ENCODE results near the gene TUT4.
"Not testable (repeated sequence)": the region's sequence is repeated elsewhere in the genome, so short reads cannot be mapped to it uniquely, and the experiment has no call there.

Gene TUT4

GRCh38 chr1:52552505-52553361 lies at the start of gene TUT4:
Gene TUT4, minus strand, starts transcription at chr1:52553092. Its CDS starts 26,812 bp downstream, at chr1:52526280.
- DNase-seq, result peak; percentile 75 to 76

DNA sequence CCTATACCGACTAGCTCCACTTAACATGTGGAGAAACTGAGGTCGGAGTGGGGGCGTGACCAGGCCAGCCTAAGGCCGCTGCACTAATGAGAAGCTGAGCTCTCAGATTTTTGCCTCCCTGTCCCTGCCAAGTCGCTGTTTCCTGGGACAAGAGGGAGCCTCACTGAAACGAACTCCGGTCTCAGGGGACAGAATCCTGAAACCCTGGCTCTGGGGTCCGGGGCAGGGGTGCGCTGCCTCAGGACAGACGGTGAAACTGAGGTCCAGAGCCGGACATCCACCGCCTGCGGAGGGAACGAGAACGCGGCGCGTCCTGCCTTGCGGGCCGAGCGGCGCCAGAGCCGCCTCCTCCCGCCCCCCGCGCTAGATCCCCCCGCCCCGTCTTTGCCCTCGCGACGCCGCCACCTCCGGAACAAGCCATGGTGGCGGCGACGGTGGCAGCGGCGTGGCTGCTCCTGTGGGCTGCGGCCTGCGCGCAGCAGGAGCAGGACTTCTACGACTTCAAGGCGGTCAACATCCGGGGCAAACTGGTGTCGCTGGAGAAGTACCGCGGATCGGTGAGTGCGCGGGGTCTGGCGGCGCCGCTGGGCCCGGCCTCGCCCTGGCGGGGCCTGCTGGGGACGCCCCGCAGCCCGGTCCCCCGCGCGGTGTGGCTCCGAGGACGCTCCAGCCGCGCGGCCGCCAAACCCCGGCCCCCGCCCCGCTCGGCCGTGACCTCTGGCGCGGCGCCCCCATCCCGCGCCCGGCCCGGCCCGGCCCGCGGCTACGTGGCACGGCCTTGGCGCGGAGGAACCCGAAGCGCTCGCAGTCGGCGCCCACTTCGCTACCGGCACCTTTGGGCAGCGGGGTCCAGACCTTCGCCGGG lies 49.3 kb upstream of the TUT4 start, which contains the start of gene GPX7:
Gene GPX7 (plus strand): TSS at position 381 of the 865 bp plus-strand sequence. CDS start 39 bp downstream, at position 420.
- DNase-seq, result peak; percentile 59 to 62

GRCh38 chr1:52601519-52601918 lies 48.6 kb upstream of the TUT4 start:
- no peak for DNase-seq

DNA sequence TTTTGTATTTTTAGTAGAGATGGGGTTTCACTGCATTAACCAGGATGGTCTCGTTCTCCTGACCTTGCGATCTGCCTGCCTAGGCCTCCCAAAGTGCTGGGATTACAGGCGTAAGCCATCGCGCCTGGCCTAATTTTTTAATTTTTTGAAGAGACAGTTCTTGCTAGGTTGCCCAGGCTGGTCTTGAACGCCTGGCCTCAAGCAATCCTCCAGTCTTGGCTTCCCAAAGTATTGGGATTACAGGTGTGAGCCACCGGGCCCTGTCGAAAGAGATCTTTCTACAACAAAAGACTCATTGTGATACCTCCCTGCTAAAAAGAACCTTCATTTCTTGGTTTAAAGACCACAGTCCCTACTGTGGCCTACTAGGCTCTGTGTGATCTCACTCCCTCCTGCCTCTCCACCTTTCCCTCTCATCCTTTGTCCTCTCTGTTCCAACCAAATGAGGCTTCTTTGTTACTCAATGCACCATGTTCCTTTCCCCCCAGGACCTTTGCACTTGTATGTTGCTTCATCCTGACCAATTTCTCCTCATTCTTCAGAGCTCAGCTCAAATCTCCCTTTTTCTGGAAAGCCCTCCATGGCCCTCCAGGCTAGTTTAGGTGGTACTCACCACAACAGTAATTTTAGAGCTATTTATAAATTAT lies 47.8 kb upstream of the TUT4 start:
- no peak for DNase-seq

DNA sequence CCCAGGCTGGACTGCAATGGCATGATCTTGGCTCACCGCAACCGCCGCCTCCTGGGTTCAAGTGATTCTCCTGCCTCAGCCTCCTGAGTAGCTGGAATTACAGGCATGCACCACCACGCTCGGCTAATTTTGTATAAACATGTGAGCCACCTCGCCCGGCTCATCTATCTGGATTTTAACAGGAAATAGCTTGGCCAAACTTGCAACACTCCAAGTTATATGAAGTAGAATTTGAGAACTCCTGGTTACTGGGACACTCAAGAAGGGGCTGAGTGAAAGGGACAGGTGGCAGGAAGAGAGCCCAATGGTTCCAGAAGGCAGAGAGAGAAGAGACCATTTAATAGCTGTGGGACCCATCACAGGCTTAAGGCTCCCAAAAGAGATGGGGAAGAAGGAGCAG lies 46.3 kb upstream of the TUT4 start:
- DNase-seq, result no peak

GRCh38 chr1:52598729-52599128 lies 45.8 kb upstream of the TUT4 start:
- no peak for DNase-seq

DNA sequence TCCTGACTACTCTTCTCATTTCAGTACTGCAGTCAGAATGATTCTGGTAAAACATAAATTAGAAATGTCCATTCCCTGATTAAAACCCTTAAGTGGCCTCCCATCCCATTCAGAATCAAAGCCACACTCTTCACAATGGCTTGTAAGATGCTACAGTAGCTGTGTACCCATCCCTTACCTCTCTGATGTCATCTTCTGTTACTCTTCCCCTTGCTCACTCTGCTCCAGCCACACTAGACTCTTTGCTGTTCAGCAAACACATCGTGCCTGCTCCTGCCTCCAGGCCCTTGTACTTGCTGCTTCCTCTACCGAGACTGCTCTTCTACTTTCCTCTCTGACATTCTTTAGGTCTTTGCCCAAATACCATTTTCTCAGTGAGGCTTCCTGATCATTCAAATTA lies 45.0 kb upstream of the TUT4 start:
- no peak for DNase-seq

- no peak for DNase-seq
Observed at GRCh38 chr1:52595061-52595460, 42.2 kb upstream of the TUT4 start.

DNA sequence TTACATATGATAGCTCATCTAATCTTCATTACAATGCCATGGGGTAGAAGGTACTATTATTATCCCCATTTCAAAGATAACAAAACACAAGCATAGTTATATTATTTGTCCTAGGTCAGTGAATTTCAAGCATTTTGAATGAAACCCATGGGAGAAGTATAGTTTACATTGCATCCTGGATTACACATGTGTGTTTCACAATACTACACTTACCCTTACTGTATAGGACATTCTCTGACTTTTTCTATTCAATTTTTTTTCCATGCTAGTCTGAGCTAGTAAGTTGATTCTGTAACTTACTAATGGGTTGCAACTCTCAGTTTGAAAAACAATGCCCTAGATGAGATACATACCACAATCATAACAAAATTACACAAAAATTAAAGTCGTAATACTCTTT lies 40.6 kb upstream of the TUT4 start:
- DNase-seq, result no peak

DNA sequence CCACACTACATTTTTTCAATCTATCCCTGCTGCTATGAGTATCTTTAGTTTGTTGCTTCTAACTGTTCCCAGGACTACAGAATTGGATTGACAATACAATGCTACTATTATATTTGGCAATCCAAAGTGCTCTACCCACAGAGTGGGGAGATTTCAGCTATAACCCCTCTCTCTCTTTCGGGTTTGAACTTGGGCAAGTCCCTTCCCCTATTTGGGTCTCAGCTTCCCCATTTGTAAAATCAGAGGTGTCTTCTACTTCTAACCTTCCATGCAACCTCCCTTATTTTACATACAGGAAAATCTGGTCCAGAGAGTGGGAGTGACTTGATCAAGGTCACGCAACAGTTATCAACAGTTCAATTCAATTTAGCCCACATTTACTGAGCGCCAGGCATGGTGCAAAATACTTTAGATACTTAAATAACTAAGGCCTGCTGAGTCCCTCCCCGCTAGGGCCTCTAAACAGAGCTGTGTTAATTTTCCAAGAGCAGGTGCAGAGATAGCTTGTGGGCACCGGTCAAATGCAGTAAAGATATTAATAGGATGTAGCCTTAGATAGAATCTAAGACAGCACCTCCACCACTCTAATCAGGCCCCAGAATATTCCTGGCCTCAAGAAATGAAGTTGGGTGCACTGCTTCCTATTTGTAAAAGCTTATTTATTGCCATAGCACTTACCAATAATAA lies 39.9 kb upstream of the TUT4 start:
- no peak for DNase-seq

DNA sequence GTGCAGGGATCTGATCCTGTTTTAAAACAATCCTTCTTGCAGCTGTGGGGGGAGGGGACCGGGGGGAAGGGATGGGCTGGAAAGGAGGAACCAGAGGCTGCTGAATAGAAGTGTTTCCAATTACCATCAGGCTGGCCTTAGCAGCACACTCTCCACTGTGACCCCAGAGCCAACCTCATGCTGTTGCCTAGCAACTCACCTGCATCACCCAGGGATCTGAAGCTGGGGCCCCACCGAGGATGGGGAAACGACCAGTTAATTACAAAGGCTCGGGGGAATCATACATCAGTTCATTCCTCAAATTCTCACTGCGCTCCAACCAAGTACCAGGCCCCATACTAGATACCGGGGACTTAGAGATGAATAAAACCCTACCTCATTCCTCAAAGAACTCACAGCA lies 37.4 kb upstream of the TUT4 start:
- no peak for DNase-seq

DNA sequence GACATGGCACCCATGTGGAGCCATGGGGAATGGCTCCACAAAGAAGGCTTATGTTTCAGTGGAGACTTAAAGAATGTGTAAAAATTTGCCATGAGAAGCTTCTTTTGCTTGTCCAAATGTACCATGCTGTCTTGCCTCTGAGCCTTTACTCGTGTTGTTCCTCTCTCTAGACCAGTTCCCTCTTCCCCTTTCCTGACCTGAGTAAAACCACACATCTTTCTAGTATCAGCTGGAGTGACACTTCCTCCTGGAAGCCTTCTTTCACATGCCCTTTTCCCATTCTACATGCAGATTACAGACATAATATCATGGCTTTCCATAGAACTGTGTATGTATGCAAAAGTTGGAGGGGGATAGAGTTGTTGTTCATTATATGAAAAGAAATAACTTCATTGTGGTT lies 35.6 kb upstream of the TUT4 start:
- no peak for DNase-seq

DNA sequence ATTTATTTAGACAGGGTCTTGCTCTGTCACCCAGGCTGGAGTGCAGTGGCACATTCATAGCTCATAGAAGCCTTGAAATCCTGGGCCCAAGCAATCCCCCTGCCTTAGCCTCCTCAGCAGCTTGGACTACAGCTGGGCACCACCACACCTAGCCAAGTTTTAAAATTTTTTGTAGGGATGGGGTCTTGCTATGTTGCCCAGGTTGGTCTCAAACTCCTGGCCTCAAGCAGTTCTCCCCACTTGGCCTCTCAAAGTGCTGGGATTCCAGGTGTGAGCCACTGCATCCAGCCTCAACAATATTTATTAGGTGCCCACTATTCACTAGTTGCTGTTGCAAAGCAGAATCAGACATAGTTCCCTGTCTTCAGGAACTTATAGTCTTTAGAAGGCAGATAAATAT lies 35.1 kb upstream of the TUT4 start:
- DNase-seq, result no peak

DNA sequence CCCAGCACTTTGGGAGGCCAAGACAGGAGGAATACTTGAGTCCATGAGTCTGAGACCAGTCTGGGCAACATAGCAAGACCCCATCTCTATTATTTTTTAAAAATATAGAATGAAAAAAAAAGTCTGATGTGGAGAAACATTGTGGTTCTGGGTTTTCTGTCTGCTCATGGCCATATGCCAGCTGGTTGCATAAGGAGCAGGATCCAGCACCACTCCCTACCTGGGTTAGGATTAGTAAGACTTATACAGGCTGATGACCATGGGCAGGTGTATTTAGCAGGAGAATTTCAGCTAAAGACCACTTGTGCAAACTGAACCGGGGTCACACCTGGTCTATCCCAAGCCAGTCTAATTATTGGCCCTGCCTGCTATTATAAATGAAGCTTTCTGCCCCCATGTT lies 32.6 kb upstream of the TUT4 start:
- DNase-seq, result no peak

- DNase-seq, result no peak
Observed at GRCh38 chr1:52582116-52582696, 29.3 kb upstream of the TUT4 start.

DNA sequence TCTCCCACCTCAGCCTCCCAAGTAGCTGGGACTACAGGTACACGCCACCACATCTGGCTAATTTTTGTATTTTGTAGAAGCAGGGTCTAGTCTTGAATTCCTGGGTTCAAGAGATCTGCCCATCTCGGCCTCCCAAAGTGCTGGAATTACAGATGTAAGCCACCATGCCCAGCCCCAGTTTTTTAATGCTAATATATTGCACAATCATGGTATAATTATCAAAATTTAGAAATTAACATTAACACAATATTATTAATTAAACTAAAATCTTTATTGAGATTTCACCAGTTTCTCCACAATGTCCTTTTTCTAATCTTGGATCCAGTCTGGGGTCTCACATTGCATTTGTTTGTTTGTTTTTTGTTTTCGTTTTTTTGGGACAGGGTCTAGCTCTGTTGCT lies 27.4 kb upstream of the TUT4 start:
- no peak for DNase-seq

GRCh38 chr1:52579415-52579814 lies 26.5 kb upstream of the TUT4 start:
- DNase-seq, result no peak

GRCh38 chr1:52578066-52578465 lies 25.2 kb upstream of the TUT4 start:
- DNase-seq, result not testable (repeated sequence)

GRCh38 chr1:52576074-52576473 lies 23.2 kb upstream of the TUT4 start:
- DNase-seq, result no peak

- no peak for DNase-seq
Observed at GRCh38 chr1:52574594-52574993, 21.7 kb upstream of the TUT4 start.

DNA sequence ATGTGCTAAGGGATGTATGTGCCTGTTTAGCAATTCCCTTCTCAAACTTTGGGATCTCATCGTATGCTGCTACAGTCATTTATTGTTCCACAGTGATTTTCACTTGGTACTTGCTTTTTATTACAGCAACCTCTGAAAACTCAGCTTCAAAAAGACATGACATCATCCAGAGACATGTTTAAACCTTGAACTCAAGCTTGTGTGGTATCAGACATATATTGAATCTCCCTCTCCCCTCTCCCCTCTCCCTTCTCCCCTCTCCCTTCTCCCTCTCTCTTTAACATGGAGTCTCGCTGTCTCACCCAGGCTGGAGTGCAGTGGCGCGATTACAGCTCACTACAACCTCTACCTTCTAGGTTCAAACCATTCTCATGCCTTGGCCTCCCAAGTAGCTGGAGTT lies 19.5 kb upstream of the TUT4 start:
- no peak for DNase-seq

DNA sequence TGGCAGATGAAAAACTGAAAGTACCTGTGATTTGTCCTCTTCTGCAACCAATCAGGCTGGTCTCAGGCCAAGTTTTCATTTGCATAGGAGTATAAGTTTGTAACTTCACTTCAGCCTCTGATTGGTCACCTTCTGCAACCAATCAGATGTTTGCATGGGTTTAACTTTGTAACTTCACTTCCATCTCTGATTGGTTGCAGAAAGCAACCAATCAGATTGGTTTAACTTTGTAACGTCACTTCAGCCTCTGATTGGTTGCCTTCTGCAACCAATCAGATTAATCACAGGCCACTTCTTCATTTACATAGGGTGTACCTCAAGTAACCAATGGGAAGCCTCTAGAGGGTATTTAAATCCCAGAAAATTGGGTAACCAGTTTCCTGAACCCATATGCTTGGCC lies 18.9 kb upstream of the TUT4 start:
- DNase-seq, result no peak
